Stimulated activated naive B cell treated with anti-CD40 and anti-IgM and Interleukin-4, amounts not matched to agents 10 μg/mL and 1 μg/mL and 100 μg/mL, for 72 hours (primary cell): Measurements from ENCODE around the gene TGFBRAP1.
"Not testable (repeated sequence)": the region's sequence is repeated elsewhere in the genome, so short reads cannot be mapped to it uniquely, and the experiment has no call there.

Experiments
- ATAC-seq, 2 donors: fragments of 150-1000 bp; cut with Tn5 transposase; replicated peaks; 2 replicates each; pipeline ENCODE4 v1.10.0; 2021; ENCODE audit warnings: moderate library complexity in 1 of 2
- DNase-seq: peaks from one replicate; pipeline ENCODE4 v3.0.0; 2021
- H3K27ac Mint-ChIP-seq: one replicate; pipeline ENCODE4 v1.8.0; 2022; ENCODE audit warnings: mild to moderate bottlenecking, mixed read lengths
- H3K27me3 Mint-ChIP-seq, 2 donors: one replicate each; pipeline ENCODE4 v1.8.0; 2022; ENCODE audit warnings: mixed read lengths in 2 of 2
- H3K36me3 Mint-ChIP-seq, 2 donors: one replicate each; pipeline ENCODE4 v1.8.0; 2022; ENCODE audit warnings: mixed read lengths in 2 of 2, mild to moderate bottlenecking in 1 of 2
- H3K4me1 Mint-ChIP-seq, 2 donors: one replicate each; pipeline ENCODE4 v1.8.0; 2022; ENCODE audit warnings: mixed read lengths in 2 of 2, mild to moderate bottlenecking in 1 of 2
- H3K4me3 Mint-ChIP-seq, 2 donors: one replicate each; pipeline ENCODE4 v1.8.0; 2022; ENCODE audit warnings: mild to moderate bottlenecking in 2 of 2, mixed read lengths in 2 of 2, moderate library complexity in 1 of 2
- H3K9me3 Mint-ChIP-seq, 2 donors: one replicate each; pipeline ENCODE4 v1.8.0; 2022; ENCODE audit warnings: mixed read lengths in 2 of 2, mild to moderate bottlenecking in 1 of 2

The TGFBRAP1 gene

GRCh38 chr2:105334211-105334610 lies 4.7 kb upstream of the TGFBRAP1 start:
- DNase-seq (no peak), ATAC-seq (no peak)
- no peak overlapping the region for H3K27ac Mint-ChIP-seq
- H3K4me1 Mint-ChIP-seq: peaks cover 8 to 24% of the 10 kb centered on the region in 2 donors
- peaks cover 0 to 3% of the 10 kb centered on the region in 2 donors for H3K36me3 Mint-ChIP-seq
- H3K9me3 Mint-ChIP-seq: no peaks in the 10 kb centered on the region
- no peak overlapping the region for H3K4me3 Mint-ChIP-seq
- no peaks in the 10 kb centered on the region for H3K27me3 Mint-ChIP-seq

- Mint-ChIP-seq H3K4me3 (peak overlapping the region; percentile 91 to 92), H3K27ac (peak overlapping the region; percentile 97), H3K36me3 (peaks cover 0 to 11% of the 10 kb centered on the region in 2 donors), H3K4me1 (peaks cover 20 to 36% of the 10 kb centered on the region in 2 donors), H3K9me3 (no peaks in the 10 kb centered on the region), H3K27me3 (no peaks in the 10 kb centered on the region)
- DNase-seq: no peak
- no peak for ATAC-seq
These were observed 1.3 kb upstream of the TGFBRAP1 start for GRCh38 chr2:105330681-105331375.

- Mint-ChIP-seq H3K4me3 (peak overlapping the region; percentile 85 to 94), H3K36me3 (peaks cover 0 to 15% of the 10 kb centered on the region in 2 donors), H3K9me3 (no peaks in the 10 kb centered on the region), H3K27me3 (no peaks in the 10 kb centered on the region), H3K4me1 (peaks cover 30 to 52% of the 10 kb centered on the region in 2 donors), H3K27ac (peak overlapping the region; percentile 63)
- peak; percentile 49 to 51 for ATAC-seq
- no peak for DNase-seq
These were observed 359 bp downstream of the TGFBRAP1 start for GRCh38 chr2:105329197-105329554.

GRCh38 chr2:105328281-105329196 lies 996 bp downstream of the TGFBRAP1 start:
- Mint-ChIP-seq H3K4me1 (peaks cover 35 to 58% of the 10 kb centered on the region in 2 donors), H3K9me3 (no peaks in the 10 kb centered on the region), H3K27ac (peak overlapping the region; percentile 63), H3K27me3 (no peaks in the 10 kb centered on the region), H3K36me3 (peaks cover 4 to 19% of the 10 kb centered on the region in 2 donors), H3K4me3 (peak overlapping the region; percentile 85 to 94)
- DNase-seq (peak; percentile 11), ATAC-seq (peak; percentile 15 to 25)

GRCh38 chr2:105327690-105328089 lies 1.8 kb downstream of the TGFBRAP1 start:
- no peak overlapping the region for H3K27ac Mint-ChIP-seq
- no peak for DNase-seq
- no peaks in the 10 kb centered on the region for H3K9me3 Mint-ChIP-seq
- H3K36me3 Mint-ChIP-seq: peaks cover 8 to 26% of the 10 kb centered on the region in 2 donors
- no peak for ATAC-seq
- H3K4me3 Mint-ChIP-seq: peak overlapping the region; percentile 25 to 85
- H3K4me1 Mint-ChIP-seq: peaks cover 43 to 67% of the 10 kb centered on the region in 2 donors
- no peaks in the 10 kb centered on the region for H3K27me3 Mint-ChIP-seq

- Mint-ChIP-seq H3K36me3 (peaks cover 9 to 27% of the 10 kb centered on the region in 2 donors), H3K4me1 (peaks cover 47 to 70% of the 10 kb centered on the region in 2 donors)
- not testable (repeated sequence) for H3K27me3 Mint-ChIP-seq, ATAC-seq, DNase-seq, H3K4me3 Mint-ChIP-seq, H3K9me3 Mint-ChIP-seq, H3K27ac Mint-ChIP-seq
These were observed 2.3 kb downstream of the TGFBRAP1 start for GRCh38 chr2:105327271-105327670.

- ATAC-seq (no peak), DNase-seq (no peak)
- Mint-ChIP-seq H3K9me3 (no peaks in the 10 kb centered on the region), H3K27ac (no peak overlapping the region), H3K4me3 (no peak overlapping the region), H3K4me1 (peaks cover 44 to 66% of the 10 kb centered on the region in 2 donors), H3K36me3 (peaks cover 9 to 27% of the 10 kb centered on the region in 2 donors), H3K27me3 (no peaks in the 10 kb centered on the region)
These were observed 4.1 kb downstream of the TGFBRAP1 start for GRCh38 chr2:105325389-105325963.

- DNase-seq: no peak
- H3K27me3 Mint-ChIP-seq: no peaks in the 10 kb centered on the region
- peaks cover 45 to 66% of the 10 kb centered on the region in 2 donors for H3K4me1 Mint-ChIP-seq
These were observed 4.8 kb downstream of the TGFBRAP1 start for GRCh38 chr2:105324732-105325131.

GRCh38 chr2:105324101-105324500 lies 5.4 kb downstream of the TGFBRAP1 start:
- DNase-seq (no peak), ATAC-seq (peak; percentile 33 to 39)
- Mint-ChIP-seq H3K36me3 (peaks cover 9 to 27% of the 10 kb centered on the region in 2 donors), H3K27me3 (no peaks in the 10 kb centered on the region), H3K27ac (no peak overlapping the region), H3K9me3 (no peaks in the 10 kb centered on the region), H3K4me1 (peaks cover 44 to 64% of the 10 kb centered on the region in 2 donors), H3K4me3 (peak overlapping the region in 1 of 2 donors; percentile 19)

More at GRCh38 chr2:105324732-105325131, 4.8 kb downstream of the TGFBRAP1 start:
- Mint-ChIP-seq H3K27ac (no peak overlapping the region), H3K9me3 (no peaks in the 10 kb centered on the region), H3K36me3 (peaks cover 9 to 27% of the 10 kb centered on the region in 2 donors), H3K4me3 (no peak overlapping the region)
- ATAC-seq: no peak

- no peak overlapping the region for H3K27ac Mint-ChIP-seq
- H3K4me1 Mint-ChIP-seq: peaks cover 40 to 59% of the 10 kb centered on the region in 2 donors
- ATAC-seq (peak; percentile 38 to 41), DNase-seq (no peak)
- no peaks in the 10 kb centered on the region for H3K27me3 Mint-ChIP-seq
- H3K9me3 Mint-ChIP-seq: no peaks in the 10 kb centered on the region
- peak overlapping the region in 1 of 2 donors; percentile 20 for H3K4me3 Mint-ChIP-seq
- peaks cover 10 to 27% of the 10 kb centered on the region in 2 donors for H3K36me3 Mint-ChIP-seq
These were observed 6.4 kb downstream of the TGFBRAP1 start for GRCh38 chr2:105323111-105323510.

- H3K9me3 Mint-ChIP-seq: no peaks in the 10 kb centered on the region
- no peaks in the 10 kb centered on the region for H3K27me3 Mint-ChIP-seq
- H3K4me1 Mint-ChIP-seq: peaks cover 40 to 59% of the 10 kb centered on the region in 2 donors
- H3K27ac Mint-ChIP-seq: no peak overlapping the region
- DNase-seq (no peak), ATAC-seq (peak in 1 of 2 donors; percentile 9)
- no peak overlapping the region for H3K4me3 Mint-ChIP-seq
- H3K36me3 Mint-ChIP-seq: peaks cover 14 to 34% of the 10 kb centered on the region in 2 donors
These were observed 7.5 kb downstream of the TGFBRAP1 start for GRCh38 chr2:105321875-105322646.

- no peak overlapping the region for H3K27ac Mint-ChIP-seq
- ATAC-seq: no peak
- DNase-seq: no peak
- no peaks in the 10 kb centered on the region for H3K9me3 Mint-ChIP-seq
- H3K27me3 Mint-ChIP-seq: no peaks in the 10 kb centered on the region
- peaks cover 36 to 55% of the 10 kb centered on the region in 2 donors for H3K4me1 Mint-ChIP-seq
- no peak overlapping the region for H3K4me3 Mint-ChIP-seq
- H3K36me3 Mint-ChIP-seq: peaks cover 14 to 31% of the 10 kb centered on the region in 2 donors
These were observed 8.8 kb downstream of the TGFBRAP1 start for GRCh38 chr2:105320651-105321215.

GRCh38 chr2:105317937-105318336 lies 11.6 kb downstream of the TGFBRAP1 start:
- no peaks in the 10 kb centered on the region for H3K9me3 Mint-ChIP-seq
- H3K27ac Mint-ChIP-seq: no peak overlapping the region
- no peaks in the 10 kb centered on the region for H3K27me3 Mint-ChIP-seq
- ATAC-seq (no peak), DNase-seq (no peak)
- H3K4me1 Mint-ChIP-seq: peaks cover 29 to 38% of the 10 kb centered on the region in 2 donors
- no peak overlapping the region for H3K4me3 Mint-ChIP-seq
- peaks cover 10 to 20% of the 10 kb centered on the region in 2 donors for H3K36me3 Mint-ChIP-seq
